GM12801 (cell line): ENCODE data around the gene DKK2.

Source experiments
- CTCF ChIP-seq: IDR thresholded peaks from one replicate; pipeline ENCODE4 v1.5.1; 2011; ENCODE audit warnings: control low read depth; ENCODE audit not compliant: insufficient read length; ENCODE audit errors: extremely low read depth

DKK2 gene

GRCh38 chr4:106953036-106953705, 82.9 kb downstream of the DKK2 start:
- TF ChIP-seq CTCF: no peak

- no peak for TF ChIP-seq CTCF
Measured at GRCh38 chr4:106951891-106952290, 84.2 kb downstream of the DKK2 start.

GRCh38 chr4:106941841-106942240, 94.3 kb downstream of the DKK2 start:
- TF ChIP-seq CTCF: no peak

- TF ChIP-seq CTCF: no peak
Measured at GRCh38 chr4:106930522-106930921, 105.6 kb downstream of the DKK2 start.

GRCh38 chr4:106929248-106929647, 106.9 kb downstream of the DKK2 start:
- no peak for TF ChIP-seq CTCF

GRCh38 chr4:106914223-106914622, 121.9 kb downstream of the DKK2 start:
- TF ChIP-seq CTCF: no peak

- TF ChIP-seq CTCF: no peak
Measured at GRCh38 chr4:106909486-106910188, 126.5 kb downstream of the DKK2 start.
